Activated CD4-positive, CD25-positive, alpha-beta regulatory T cell treated with anti-CD3 and anti-CD28 coated beads, Interleukin-2, amount 50 U/mL, for 72 hours (primary cell): ENCODE data around the gene PLCB3.

ENCODE experiments used
- DNase-seq: peaks from one replicate; pipeline ENCODE4 v3.0.0; 2021

PLCB3 gene

GRCh38 chr11:64251016-64251752, at the start of gene PLCB3:
Gene PLCB3, plus strand, starts transcription at chr11:64251530. Its CDS starts 120 bp downstream, at chr11:64251650.
- DNase-seq, result peak; percentile 73

GRCh38 chr11:64201543-64201942, 49.8 kb upstream of the PLCB3 start:
- no peak for DNase-seq

GRCh38 chr11:64202992-64203391, 48.3 kb upstream of the PLCB3 start:
- DNase-seq, result no peak

GRCh38 chr11:64203421-64204079, 47.8 kb upstream of the PLCB3 start:
- DNase-seq, result no peak

- DNase-seq, result no peak
Measured at GRCh38 chr11:64204080-64204440, 47.3 kb upstream of the PLCB3 start.

- DNase-seq, result peak; percentile 55
Measured at GRCh38 chr11:64204464-64204989, 46.8 kb upstream of the PLCB3 start.

GRCh38 chr11:64206457-64207255, 44.7 kb upstream of the PLCB3 start, which contains the start of gene FERMT3:
Gene FERMT3, plus strand, starts transcription at chr11:64206721. Its CDS starts 644 bp downstream, at chr11:64207365.
- DNase-seq, result peak; percentile 65

GRCh38 chr11:64207256-64208085, 43.9 kb upstream of the PLCB3 start:
- DNase-seq, result peak; percentile 76

- no peak for DNase-seq
Measured at GRCh38 chr11:64208086-64208795, 43.1 kb upstream of the PLCB3 start.

- no peak for DNase-seq
Measured at GRCh38 chr11:64208796-64209562, 42.4 kb upstream of the PLCB3 start.

GRCh38 chr11:64209563-64209843, 41.8 kb upstream of the PLCB3 start:
- no peak for DNase-seq

GRCh38 chr11:64210301-64211020, 40.9 kb upstream of the PLCB3 start:
- no peak for DNase-seq

- no peak for DNase-seq
Measured at GRCh38 chr11:64211181-64211872, 40.0 kb upstream of the PLCB3 start.

GRCh38 chr11:64216879-64217278, 34.5 kb upstream of the PLCB3 start:
- no peak for DNase-seq

GRCh38 chr11:64218628-64219353, 32.5 kb upstream of the PLCB3 start:
- no peak for DNase-seq

- no peak for DNase-seq
Measured at GRCh38 chr11:64219354-64219684, 32.0 kb upstream of the PLCB3 start.

- no peak for DNase-seq
Measured at GRCh38 chr11:64219755-64220154, 31.6 kb upstream of the PLCB3 start.

- no peak for DNase-seq
Measured at GRCh38 chr11:64220271-64220670, 31.1 kb upstream of the PLCB3 start.

GRCh38 chr11:64220798-64221197, 30.5 kb upstream of the PLCB3 start:
- DNase-seq, result no peak
